Medulla oblongata (tissue), 1 donor: ENCODE results near the gene AP2A2.
A peak's percentile ranks its signal among the peaks of the same experiment; 100 is the strongest.

ENCODE experiments used
- DNase-seq: peaks from one replicate; pipeline ENCODE4 v3.0.0-alpha.2; 2015; ENCODE audit errors: extremely low spot score

AP2A2 gene

DNA sequence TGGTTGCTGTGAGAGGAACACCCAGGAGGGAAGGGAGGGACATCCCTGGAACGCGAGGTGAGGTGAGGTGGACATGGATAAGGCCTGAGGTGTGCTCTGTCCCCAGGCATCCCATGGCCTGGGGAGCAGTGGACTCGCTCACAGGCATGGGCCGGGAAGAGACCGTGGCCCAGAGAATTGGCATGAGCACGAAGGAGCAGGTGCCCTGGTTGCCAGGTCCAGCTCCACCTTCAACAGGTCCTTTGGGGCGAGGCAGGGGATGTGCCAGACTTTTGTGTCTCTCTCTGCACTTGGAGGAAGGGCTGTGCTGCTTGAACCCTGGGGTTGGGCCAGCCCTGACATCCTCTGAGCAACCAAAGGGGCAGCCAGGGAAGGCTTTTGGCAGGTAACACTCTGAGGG, 89.4 kb downstream of the AP2A2 start:
- no peak for DNase-seq

DNA sequence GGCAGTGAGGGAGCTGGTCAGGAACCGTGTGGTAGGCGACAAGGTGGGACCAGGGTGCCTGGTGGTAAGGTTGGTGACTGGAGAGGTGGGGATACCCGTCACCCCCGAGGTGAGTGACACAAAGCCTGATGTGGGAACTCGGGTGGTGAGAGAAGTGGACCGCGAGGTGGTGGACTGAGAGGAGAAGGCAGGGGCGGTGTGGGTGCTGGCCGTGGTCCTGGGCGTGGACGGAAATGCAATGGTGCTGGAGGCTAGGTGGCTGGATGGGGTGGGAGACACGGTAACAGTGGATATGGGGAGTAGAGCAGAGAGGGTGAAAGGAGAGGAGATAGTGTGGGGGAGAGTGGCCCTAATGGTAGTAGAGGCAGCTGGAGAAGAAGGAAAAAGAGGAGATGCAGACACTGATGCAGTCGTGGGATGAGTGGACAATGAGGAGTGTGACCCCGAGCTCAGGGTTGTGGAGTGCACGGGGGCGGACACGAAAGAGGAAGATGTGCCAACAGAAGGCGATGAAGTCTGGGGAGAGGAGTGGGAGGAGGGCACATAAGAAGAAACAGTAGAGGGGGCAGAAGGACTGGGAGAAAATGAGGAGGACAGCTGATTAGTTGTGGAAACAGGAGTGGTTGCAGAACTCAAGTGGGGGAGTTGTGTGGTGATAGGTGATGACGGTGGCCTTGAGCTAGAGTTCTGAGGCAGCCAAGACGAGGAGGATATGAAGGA, 90.3 kb downstream of the AP2A2 start:
- DNase-seq, result no peak

DNA sequence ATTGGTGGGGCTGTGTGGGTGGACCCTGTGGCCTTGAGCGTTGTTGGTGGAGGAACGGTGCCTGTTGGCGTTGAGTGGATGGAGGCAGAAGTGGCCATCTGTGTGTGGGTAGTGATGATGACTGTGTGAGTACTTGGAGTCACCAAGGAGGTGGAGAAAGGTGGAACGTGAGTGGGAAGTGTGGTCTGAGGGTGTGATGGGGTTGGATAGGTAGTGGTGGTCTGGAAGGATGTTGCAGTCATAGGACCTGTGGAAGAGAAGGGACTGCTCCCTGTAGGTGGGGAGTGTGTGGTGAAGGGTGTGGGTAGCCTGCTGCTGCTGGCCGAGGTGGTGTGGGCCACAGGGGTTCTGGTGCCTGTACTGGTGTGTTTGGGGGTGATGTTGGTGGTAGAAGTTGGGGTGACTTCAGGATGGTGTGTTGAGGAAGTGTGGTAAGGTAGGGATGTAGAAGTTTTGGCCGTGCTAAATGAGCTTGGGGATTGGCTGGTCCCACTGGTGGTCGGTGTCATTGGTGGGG, 91.0 kb downstream of the AP2A2 start:
- peak; percentile 6 for DNase-seq

DNA sequence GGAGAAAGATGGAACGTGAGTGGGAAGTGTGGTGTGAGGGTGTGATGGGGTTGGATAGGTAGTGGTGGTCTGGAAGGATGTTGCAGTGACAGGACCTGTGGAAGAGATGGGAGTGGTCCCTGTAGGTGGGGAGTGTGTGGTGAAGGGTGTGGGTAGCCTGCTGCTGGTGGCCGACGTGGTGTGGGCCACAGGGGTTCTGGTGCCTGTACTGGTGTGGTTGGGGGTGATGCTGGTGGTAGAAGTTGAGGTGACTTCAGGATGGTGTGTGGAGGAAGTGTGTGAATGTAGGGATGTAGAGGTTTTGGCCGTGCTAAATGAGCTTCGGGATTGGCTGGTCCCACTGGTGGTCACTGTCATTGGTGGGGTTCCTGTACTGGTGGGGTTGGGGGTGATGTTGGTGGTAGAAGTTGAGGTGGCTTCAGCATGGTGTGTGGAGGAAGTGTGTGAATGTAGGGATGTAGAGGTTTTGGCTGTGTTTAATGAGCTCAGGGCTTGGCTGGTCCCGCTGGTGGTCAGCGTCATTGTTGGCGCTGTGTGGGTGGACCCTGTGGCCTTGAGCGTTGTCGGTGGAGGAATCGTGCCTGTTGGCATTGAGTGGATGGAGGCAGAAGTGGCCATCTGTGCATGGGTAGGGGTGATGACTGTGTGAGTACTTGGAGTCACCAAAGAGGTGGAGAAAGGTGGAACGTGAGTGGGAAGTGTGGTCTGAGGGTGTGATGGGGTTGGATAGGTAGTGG, 91.8 kb downstream of the AP2A2 start:
- peak; percentile 16 for DNase-seq

DNA sequence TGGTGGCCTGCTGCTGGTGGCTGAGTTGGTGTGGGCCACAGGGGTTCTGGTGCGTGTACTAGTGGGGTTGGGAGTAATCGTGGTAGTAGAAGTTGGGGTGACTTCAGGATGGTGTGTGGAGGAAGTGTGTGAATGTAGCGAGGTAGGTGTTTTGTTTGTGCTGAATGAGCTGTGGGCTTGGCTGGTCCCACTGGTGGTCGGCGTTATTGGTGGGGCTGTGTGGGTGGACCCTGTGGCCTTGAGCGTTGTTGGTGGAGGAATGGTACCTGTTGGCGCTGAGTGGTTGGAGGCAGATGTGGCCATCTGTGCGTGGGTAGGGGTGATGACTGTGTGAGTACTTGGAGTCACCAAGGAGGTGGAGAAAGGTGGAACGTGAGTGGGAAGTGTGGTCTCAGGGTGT, 92.4 kb downstream of the AP2A2 start:
- no peak for DNase-seq

DNA sequence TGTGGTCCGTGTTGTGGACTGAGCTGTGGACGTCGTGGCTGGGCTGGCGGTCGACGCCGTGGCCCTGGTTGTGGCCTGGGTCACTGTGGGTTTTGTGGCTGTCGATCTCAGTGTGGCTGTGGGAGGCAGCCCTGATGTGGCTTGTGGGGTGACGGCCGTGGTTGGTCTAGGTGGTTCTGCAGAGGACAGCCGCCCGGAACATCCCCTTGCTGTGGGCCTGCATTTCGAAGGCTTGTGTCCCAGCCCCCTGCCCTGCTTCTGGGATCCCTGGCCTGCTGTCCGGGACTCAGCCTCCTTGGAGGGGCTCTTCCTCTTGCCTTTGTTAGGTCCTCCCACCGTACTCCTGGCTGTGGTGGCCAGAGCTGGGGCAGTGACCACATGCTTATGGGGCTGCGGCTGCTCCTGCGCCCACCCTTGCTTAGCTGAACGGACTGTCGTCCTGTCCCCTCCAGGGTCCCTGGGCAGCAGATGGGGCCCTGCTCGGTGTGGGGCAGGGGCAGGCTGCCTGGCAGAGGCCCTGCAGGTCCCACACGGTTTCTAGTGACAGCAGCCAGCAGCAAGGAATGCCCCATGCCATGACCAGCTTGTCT, 93.7 kb downstream of the AP2A2 start:
- no peak for DNase-seq

DNA sequence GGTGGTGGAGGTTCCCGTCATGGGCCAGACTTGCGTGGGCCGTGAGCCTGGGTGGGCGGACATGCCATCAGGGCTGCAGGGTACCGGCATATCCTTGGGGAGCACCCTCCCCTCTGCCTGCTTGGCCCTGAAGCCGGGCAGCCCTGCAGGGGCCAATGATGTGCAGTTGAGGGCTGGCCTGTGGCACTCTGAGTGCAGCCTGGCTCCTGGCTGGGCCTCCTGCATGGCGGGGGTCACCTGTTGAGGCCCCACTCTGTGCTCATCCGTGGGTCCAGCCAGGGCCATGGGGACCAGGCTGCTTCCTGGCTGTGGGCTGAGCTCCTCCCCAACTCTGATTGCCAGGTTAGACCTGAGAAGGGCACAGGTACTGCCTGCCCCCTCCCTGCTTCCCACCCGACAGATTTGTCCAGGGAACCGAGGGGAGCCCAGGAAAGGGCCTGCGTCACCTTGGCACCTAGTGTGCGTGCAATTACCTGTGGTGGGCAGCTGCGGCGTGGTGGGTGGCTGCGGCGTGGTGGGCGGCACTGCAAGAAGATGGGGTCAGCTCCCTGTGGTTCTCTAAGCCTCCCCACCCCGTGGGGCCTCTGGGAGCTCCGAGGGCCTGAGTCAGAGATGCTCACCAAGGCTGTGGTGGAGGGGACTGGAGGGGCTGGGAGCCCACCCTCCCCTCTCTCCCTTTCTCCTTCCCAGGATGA, 94.7 kb downstream of the AP2A2 start:
- DNase-seq, result no peak

DNA sequence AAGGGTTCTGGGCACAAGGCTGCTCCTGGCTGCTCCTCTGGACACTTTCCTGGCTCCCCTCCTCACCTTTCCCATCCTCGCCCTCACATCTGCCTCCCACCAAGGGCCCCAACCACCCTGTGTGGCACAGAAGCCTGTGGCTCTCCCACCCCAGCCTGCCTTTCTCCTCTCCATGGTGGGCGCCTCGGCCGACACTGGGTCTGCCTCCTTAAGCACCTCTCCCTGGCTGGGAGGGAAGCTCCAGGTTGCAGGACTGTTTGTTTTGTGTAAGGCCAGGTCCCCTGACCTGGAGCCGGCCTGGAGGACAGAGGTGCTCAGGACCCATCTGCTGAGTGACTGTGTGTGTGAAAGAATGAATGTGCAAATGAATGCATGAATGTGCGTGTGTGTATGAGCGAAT, 96.7 kb downstream of the AP2A2 start:
- no peak for DNase-seq

DNA sequence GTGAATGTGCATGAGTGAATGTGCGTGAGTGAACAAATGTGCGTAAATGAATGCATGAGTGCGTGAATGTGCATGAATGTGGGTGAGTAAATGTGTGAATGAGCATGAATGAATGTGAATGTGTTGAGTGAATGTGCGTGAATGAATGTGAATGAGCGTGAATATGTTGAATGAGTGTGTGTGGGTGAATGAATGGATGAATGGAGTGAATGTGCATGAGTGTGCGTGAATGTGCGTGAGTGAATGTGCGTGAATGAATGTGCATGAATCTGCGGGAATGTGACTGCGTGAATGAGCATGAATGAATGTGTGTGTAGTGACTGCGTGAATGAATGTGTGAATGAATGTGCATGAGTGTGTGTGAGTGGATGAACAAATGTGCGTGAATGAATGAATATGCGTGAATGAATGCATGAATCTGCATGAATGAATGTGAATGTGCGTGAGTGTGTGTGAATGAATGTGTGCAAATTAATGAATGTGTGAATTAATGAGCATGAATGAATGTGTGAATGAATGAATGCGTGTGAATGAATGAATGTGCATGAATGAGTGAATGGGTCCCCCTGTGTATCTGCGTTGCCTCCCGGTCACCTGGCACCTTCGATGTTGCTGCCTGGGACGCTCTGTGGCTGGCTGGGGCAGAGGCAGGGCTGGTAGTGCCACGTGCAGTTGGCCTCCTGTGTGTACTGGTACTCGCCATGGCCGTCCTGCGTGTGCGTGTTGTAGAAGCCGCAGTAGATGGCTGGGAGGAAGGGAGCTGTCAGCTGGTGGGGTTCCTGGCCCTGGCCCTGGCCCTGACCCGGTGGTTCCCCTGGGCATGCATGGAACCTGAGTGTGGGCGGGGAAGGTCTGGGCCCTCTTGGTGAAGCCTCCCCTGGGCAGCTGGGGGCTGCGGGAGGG, 97.5 kb downstream of the AP2A2 start:
- DNase-seq, result no peak

DNA sequence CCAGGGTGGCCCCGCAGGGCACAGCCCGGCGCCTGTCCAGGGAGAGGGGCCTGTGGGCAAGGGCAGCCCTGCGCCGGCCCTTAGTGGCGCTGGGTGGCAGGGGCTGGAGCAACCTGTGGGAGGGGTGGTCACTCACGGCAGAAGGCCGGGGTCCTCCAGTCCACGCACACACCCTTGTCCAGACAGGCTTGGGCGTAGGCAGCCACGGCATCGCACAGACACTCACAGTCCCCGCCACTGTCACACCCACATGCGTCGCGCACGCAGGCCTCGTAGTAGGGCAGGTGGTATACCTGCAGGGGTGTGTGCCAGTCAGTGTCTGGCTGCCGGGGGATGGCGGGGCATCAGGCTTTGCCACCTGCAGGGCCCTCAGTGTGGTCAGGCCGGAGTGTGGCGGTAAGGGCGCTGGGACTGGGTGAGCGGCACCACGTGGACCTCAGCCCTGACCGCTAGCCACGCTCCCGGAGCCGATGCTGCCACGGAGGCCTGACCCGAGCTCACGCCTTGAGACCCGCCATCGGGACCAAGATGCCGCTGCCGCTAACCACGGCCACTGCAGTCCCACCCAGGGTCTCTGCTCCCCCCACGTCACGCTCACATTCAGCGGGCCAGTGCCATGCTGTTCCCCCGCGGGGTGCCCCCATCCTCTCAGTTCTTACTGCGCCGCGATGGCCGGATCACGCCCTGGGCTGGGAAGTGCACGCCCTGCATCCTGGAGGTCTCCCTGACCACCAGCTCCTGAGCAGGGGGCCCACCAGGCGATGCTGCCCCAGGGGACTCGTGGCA, 98.3 kb downstream of the AP2A2 start:
- no peak for DNase-seq

DNA sequence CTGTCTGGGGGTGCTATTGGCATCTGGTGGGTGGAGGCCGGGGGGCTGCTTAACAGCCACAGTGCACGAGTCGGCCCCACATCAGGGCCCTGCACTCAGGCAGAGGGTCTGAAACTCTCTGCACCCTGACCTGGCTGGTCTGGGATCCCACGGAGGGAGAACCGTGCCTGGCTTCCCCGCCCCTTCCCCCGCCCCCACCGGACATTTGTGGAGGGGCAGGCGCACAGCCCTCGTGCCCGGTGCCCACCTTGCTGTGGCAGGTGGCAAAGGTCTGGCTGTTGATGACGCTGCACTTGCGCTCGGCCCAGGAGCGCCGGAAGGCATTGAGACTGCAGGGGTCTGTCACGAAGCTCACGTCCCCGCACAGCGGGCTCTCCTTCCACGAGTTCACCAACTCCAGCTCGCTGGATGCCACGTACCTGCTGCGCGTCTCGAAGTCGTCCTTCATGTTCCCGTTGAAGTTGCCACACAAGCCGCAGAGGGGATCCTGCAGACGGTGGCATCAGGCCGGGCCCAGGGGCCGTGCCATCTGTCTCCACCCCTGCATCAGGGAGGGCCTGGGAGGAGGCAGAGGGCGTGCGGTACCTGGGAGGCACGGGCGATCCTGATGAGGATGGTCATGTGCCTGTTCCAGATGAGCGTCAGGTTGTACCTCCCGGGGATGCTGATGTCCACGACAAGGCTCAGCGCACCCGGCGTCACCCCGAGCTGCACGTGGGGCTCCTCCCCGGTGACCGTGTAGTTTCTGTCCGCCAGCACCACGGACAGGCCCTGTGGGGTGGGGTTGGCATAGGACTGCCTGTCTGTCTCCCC, 99.1 kb downstream of the AP2A2 start:
- DNase-seq, result no peak

DNA sequence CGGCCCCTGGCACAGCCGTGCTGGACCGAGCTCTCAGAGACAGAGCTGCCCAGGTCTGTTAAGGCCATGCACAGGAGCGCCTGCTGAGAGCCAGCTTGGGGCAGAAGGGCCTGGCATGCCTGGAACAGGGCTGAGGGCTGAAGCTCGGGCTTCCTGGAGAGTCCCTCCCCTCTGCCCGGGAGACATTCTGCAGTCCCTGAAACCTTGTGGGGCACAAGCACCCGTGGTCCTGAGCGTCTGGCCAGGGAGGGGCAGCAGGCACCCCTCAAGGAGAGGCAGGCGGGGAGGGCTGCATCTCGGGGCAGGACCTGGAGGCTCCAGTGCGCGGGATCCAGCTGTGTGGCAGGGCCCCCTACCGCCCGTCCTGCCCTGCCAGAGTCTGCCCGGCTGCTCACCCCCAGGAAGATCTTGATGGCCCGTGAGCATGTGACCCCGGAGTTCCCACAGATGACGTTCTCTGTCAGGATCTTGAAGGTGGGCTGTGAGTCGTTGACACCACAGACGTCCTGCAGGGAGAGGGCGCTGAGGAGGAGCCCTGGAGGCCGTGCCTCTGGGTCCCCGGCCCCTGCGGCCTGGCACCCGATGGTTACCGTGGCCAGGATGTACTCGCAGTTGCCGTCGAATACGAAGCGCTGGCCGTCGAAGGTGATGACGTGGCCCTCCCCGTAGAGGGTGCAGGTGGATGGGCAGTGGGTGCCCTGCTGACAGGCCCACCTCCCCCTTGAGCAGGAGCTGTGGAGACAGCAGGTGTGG, 99.9 kb downstream of the AP2A2 start:
- DNase-seq, result no peak

DNA sequence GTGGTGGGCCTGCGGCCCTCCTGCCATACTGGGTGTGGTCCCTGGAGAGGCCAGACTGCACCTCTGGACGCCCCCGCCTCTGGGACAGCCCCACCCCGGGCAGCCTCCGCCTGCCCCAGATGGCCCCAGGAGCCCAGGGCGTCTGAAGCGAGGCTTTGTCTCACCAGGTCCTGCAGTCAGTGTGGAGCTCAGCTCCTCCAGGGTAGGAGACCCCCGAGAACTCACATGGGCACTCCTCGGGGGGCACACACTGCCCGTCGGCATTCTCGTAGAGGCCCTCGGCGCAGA, 100.4 kb downstream of the AP2A2 start:
- DNase-seq, result no peak

DNA sequence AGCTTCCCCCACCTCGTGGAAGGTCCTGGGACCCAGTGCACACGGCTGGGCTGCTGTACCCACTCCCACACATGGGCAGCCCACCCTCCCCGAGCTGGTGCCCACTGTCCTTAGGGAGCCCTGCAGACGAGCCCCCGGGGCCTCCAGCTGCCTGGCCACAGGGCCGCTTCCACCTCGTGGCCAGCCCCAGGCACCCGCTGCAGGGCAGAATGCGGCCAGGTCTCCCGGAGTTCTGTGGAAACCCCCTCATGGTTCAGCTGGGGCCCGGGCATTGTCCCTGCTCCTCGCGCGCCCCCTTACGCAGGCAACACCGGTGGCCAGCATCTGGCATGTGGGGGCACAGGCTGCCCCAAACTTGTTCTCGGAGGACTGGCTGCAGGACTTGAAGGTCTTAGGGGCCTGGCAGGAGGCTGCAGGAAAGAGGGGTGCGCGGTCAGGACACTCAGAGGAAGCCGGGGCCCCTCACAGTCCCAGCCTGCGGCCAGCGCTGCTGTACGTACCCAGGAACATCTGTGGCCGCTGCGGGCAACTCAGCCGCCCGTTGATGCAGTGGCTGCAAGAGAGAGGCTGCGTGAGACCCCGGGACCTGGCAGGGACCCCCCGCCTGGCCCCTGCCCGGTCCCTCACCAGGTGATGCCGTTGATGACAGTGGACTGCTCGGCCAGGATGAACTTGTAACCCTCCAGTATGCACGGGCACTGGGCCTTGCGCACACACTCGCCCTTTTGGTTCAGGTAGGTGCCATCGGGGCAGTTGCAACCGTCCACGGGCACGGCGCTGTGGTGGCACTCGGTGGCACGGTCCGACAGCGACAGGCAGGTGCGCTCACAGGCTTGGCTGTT, 101.2 kb downstream of the AP2A2 start:
- no peak for DNase-seq

DNA sequence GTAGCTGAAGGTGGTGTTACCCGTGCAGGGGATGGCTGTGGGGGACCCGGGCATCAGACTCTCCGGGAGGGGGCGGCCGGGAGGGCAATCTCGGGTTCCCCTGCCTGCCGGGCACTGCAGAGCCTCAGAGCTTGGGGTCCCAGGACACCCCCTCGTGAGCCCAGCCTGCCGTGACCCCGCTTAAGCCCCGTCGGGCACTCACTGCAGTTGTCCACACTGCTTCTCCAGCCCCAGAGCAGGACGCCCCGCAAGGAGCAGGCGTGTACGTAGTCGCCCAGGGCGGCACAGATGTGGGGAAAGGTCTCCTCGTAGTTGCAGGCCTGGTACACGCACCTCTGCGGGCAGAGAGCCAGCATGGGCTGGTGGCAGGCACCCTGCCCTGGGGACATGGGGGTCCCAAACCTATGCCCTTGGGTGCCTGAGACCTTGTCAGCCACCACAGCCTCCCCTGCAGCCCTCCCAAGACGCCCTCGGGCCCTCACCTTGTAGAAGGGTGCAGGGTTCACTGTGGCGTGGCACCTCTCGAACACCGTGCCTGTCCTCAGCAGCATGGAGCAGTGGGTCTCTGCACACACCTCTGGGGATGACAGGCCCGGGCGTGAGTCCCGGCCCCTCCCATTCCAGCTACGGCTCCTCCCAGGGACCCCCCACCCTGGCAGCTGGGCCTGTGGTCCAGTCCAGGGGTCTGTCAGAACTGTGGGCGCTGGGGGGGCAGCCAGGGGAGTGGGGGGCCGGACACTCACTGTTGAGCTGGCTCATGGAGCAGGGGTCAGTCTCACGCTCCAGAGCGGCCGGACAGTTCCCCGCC, 102.0 kb downstream of the AP2A2 start:
- DNase-seq, result no peak

DNA sequence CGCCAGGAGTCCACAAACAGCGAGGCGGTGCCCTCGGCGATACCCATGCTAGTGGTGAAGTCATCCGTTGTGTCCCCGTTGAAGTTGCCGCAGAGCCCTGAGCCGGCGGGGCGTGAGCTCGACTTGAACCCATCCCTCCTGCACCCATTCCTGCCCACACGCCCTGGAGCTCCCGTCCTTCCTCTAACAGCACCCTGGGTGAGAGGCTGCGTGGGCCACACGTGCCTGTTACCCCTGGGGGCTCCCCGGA, 102.5 kb downstream of the AP2A2 start:
- DNase-seq, result no peak

DNA sequence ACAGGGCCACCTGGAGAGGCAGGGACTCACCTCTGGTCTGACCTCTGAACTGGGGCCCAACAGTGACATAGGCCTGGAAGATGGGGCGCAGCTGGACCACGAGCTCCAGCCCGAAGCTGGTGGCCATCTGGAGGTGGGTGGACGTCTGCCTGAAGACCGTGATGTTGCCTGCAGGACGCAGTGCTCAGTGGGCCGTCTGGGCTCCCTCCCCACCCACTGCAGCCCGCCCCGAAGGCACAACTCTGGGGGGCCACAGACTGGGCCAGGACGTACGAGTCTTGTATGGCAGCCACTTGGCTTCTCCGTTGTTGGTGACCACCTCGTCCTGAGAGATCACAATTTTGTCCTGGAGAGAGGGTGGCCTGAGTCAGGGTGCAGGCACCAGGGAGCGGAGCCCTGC, 102.9 kb downstream of the AP2A2 start:
- no peak for DNase-seq

DNA sequence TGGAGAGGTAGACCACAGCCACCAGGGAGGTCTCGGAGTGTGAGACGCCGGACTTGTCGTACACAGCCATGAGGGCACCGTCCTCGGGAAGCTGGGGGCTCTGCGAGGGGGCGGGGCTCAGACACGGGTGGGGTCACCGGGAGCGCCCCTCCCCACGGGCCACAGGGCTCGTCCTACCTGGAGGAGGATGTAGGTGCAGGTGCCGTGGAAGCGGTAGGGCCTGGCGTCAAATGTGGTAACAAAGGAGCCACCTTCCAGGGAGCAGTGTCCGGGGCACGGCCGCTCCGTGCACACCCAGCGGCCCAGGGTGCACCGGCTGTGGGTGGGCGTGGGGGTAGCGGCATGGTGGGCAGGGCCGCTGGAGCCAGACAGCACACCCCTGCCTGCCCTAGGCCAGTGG, 103.4 kb downstream of the AP2A2 start:
- DNase-seq, result no peak
